H9 (cell line): ENCODE results near the gene KCND2. TPM values are rescaled to one million over a fixed set of nuclear protein-coding genes. Genes with fewer than 3 reads are reported as not detected.

Experiments used
- DNase-seq: peaks from one replicate; pipeline ENCODE4 v3.0.0-alpha.2; 2017
- H2AFZ ChIP-seq: one replicate; pipeline ENCODE4 v1.6.1; 2013; ENCODE audit warnings: mild to moderate bottlenecking, low read length, control low read depth, moderate library complexity
- H2AK5ac ChIP-seq: 2 replicates; pipeline ENCODE4 v1.6.1; 2013; ENCODE audit warnings: low read length, control low read depth, mixed read lengths; ENCODE audit not compliant: insufficient read length
- H2BK120ac ChIP-seq: one replicate; pipeline ENCODE4 v1.6.1; 2013; ENCODE audit warnings: low read depth, mild to moderate bottlenecking, low read length, control low read depth, inconsistent platforms; ENCODE audit not compliant: poor library complexity, severe bottlenecking
- H2BK12ac ChIP-seq: 2 replicates; pipeline ENCODE4 v1.6.1; 2013; ENCODE audit warnings: low read length, control low read depth, mixed read lengths, low read depth; ENCODE audit not compliant: insufficient read length
- H2BK15ac ChIP-seq: 2 replicates; pipeline ENCODE4 v1.6.1; 2013; ENCODE audit warnings: low read depth, low read length, control low read depth
- H2BK20ac ChIP-seq: one replicate; pipeline ENCODE4 v1.6.1; 2013; ENCODE audit warnings: low read depth, mild to moderate bottlenecking, low read length, control low read depth, inconsistent platforms; ENCODE audit not compliant: poor library complexity, severe bottlenecking
- H2BK5ac ChIP-seq: 2 replicates; pipeline ENCODE4 v1.6.1; 2013; ENCODE audit warnings: low read length, control low read depth, mixed read lengths; ENCODE audit not compliant: insufficient read length
- H3K14ac ChIP-seq: 2 replicates; pipeline ENCODE4 v1.6.1; 2013; ENCODE audit warnings: low read length, control low read depth; ENCODE audit not compliant: insufficient read depth
- H3K18ac ChIP-seq: 2 replicates; pipeline ENCODE4 v1.6.1; 2013; ENCODE audit warnings: low read depth, mild to moderate bottlenecking, mixed read lengths, low read length, control low read depth; ENCODE audit not compliant: insufficient read length
- H3K23ac ChIP-seq: 2 replicates; pipeline ENCODE4 v1.6.1; 2013; ENCODE audit warnings: low read length, control low read depth, mixed read lengths, low read depth; ENCODE audit not compliant: insufficient read length
- H3K23me2 ChIP-seq: 2 replicates; pipeline ENCODE4 v1.6.1; 2013; ENCODE audit warnings: low read depth, mild to moderate bottlenecking, mixed read lengths, low read length, control low read depth; ENCODE audit not compliant: insufficient read length, poor library complexity, severe bottlenecking
- H3K27ac ChIP-seq: 2 replicates; pipeline ENCODE4 v1.5.1; 2013; ENCODE audit warnings: low read length, control low read depth, mixed read lengths, low read depth; ENCODE audit not compliant: insufficient read length
- H3K27me3 ChIP-seq: 2 replicates; pipeline ENCODE4 v1.6.1; 2013; ENCODE audit warnings: low read length, control low read depth, inconsistent platforms; ENCODE audit not compliant: insufficient read depth
- H3K4ac ChIP-seq: 2 replicates; pipeline ENCODE4 v1.6.1; 2013; ENCODE audit warnings: low read depth, mild to moderate bottlenecking, control low read depth, inconsistent platforms, low read length, moderate library complexity
- H3K4me1 ChIP-seq: 2 replicates; pipeline ENCODE4 v1.6.1; 2013; ENCODE audit warnings: low read length, control low read depth, inconsistent platforms; ENCODE audit not compliant: insufficient read depth
- H3K4me2 ChIP-seq: 2 replicates; pipeline ENCODE4 v1.6.1; 2013; ENCODE audit warnings: low read length, control low read depth, mixed read lengths; ENCODE audit not compliant: insufficient read length, insufficient read depth
- H3K56ac ChIP-seq: 2 replicates; pipeline ENCODE4 v1.6.1; 2013; ENCODE audit warnings: low read depth, mild to moderate bottlenecking, mixed read lengths, low read length, control low read depth; ENCODE audit not compliant: insufficient read length
- H3K79me1 ChIP-seq: 2 replicates; pipeline ENCODE4 v1.6.1; 2013; ENCODE audit warnings: low read depth, mild to moderate bottlenecking, moderate library complexity, low read length, control low read depth, inconsistent platforms; ENCODE audit not compliant: insufficient read depth, poor library complexity, severe bottlenecking
- H3K79me2 ChIP-seq: 2 replicates; pipeline ENCODE4 v1.6.1; 2013; ENCODE audit warnings: low read length, control low read depth, inconsistent platforms; ENCODE audit not compliant: insufficient read depth
- H3K9ac ChIP-seq: 2 replicates; pipeline ENCODE4 v1.6.1; 2013; ENCODE audit warnings: low read length, control low read depth, mixed read lengths; ENCODE audit not compliant: insufficient read length; ENCODE audit errors: extremely low read depth
- H3K9me3 ChIP-seq: one replicate; pipeline ENCODE4 v1.6.1; 2013; ENCODE audit warnings: low read depth, low read length, inconsistent platforms; ENCODE audit not compliant: control insufficient read depth
- H3T11ph ChIP-seq: one replicate; pipeline ENCODE4 v1.6.1; 2013; ENCODE audit warnings: mild to moderate bottlenecking, low read length, control low read depth, inconsistent platforms
- H4K20me1 ChIP-seq: one replicate; pipeline ENCODE4 v1.6.1; 2013; ENCODE audit not compliant: control insufficient read depth, insufficient read length, insufficient read depth
- H4K5ac ChIP-seq: 2 replicates; pipeline ENCODE4 v1.6.1; 2013; ENCODE audit warnings: low read depth, mild to moderate bottlenecking, mixed read lengths, low read length, control low read depth; ENCODE audit not compliant: insufficient read length
- H4K8ac ChIP-seq: replicated peaks from 2 replicates; pipeline ENCODE4 v1.6.1; 2013; ENCODE audit warnings: low read length, control low read depth, mixed read lengths, low read depth; ENCODE audit not compliant: insufficient read length
- H4K91ac ChIP-seq: 2 replicates; pipeline ENCODE4 v1.6.1; 2013; ENCODE audit warnings: low read depth, mild to moderate bottlenecking, moderate library complexity, mixed read lengths, low read length, control low read depth; ENCODE audit not compliant: insufficient read length
- H3K27ac Mint-ChIP-seq, 3 experiments: 2 replicates in 2 of 3; 3 replicates in 1 of 3; pipeline ENCODE4 v1.8.0; 2020 to 2021; ENCODE audit warnings: mixed read lengths in 3 of 3, mild to moderate bottlenecking in 1 of 3, moderate library complexity in 1 of 3
- H3K27me3 Mint-ChIP-seq: 2 replicates; pipeline ENCODE4 v1.8.0; 2021; ENCODE audit warnings: low read depth, mild to moderate bottlenecking, moderate library complexity, mixed read lengths
- H3K36me3 Mint-ChIP-seq, 3 experiments: 2 replicates in 2 of 3; 3 replicates in 1 of 3; pipeline ENCODE4 v1.8.0; 2020 to 2021; ENCODE audit warnings: low read depth in 3 of 3, mixed read lengths in 3 of 3; ENCODE audit not compliant: insufficient read depth in 1 of 3
- H3K4me1 Mint-ChIP-seq, 2 experiments: 2 replicates each; pipeline ENCODE4 v1.8.0; 2020; ENCODE audit warnings: mixed read lengths in 2 of 2
- H3K4me3 Mint-ChIP-seq, 2 experiments: 2 replicates in 1 of 2; 3 replicates in 1 of 2; pipeline ENCODE4 v1.8.0; 2020 to 2021; ENCODE audit warnings: mild to moderate bottlenecking in 2 of 2, mixed read lengths in 2 of 2, moderate library complexity in 1 of 2
- H3K9me3 Mint-ChIP-seq, 2 experiments: 2 replicates in 1 of 2; 3 replicates in 1 of 2; pipeline ENCODE4 v1.8.0; 2020; ENCODE audit warnings: mild to moderate bottlenecking in 2 of 2, mixed read lengths in 2 of 2, moderate library complexity in 1 of 2
- WGBS: extraction: QIAGEN DNeasy Blood & Tissue Kit; methylation state at CpG from one replicate; pipeline ENCODE4 v1.1.7; 2013; ENCODE audit warnings: missing lambda C conversion rate, low lambda C conversion rate, mixed read lengths; ENCODE audit not compliant: insufficient read length; ENCODE audit errors: extremely low coverage; 5-methylcytosine and 5-hydroxymethylcytosine counted together
- total RNA-seq: library from RNA; stranded (reverse); gene quantifications from 2 replicates; pipeline ENCODE4 v1.2.1, GENCODE V29; 2021
- TF ChIP-seq, protein P1 (sequence below): fragments of 200-600 bp; sonication (generic); conservative IDR thresholded peaks from 3 replicates; pipeline ENCODE4 v1.8.0; 2021; ENCODE audit warnings: antibody characterized with exemption, mild to moderate bottlenecking

The KCND2 gene
- total RNA-seq, 1 experiment from 2014 or later = 6.4 TPM

DNA sequence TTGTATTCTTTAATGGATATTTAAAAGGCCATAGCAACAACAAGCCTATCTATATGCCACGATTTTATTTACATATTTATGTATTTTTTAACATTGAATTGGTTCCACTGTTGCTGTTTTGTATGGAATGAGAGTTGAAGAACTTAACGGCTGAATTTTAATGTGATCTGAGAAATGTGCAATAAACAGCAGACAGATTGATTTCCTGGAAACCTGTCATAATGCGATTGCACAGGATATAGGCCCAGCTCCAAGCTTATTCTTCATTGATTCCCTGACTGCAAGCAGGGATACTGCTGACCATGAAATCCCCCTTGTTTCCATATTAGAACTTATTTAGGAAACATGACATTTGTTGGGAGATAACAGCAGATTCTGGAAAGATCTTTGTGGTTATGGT, 195.6 kb downstream of the KCND2 start:
- no peaks in the 10 kb centered on the region; the same call in 1 of the 2 replicates for H3K27me3 Mint-ChIP-seq
- H3K79me2 ChIP-seq = no peaks in the 10 kb centered on the region
- H3K4me1 ChIP-seq = no peaks in the 10 kb centered on the region
- H2AFZ ChIP-seq = no peak overlapping the region
- no peak overlapping the region for H2AK5ac ChIP-seq
- no peaks in the 10 kb centered on the region for H3K9me3 ChIP-seq
- H3K4ac ChIP-seq = no peak overlapping the region
- H4K5ac ChIP-seq = no peak overlapping the region
- no peak overlapping the region for H3K18ac ChIP-seq
- H3K27me3 ChIP-seq = no peaks in the 10 kb centered on the region
- no peak overlapping the region for H3K14ac ChIP-seq
- peaks cover 4 to 9% of the 10 kb centered on the region in 2 experiments; a peak in 2 of 4 replicates for H3K4me1 Mint-ChIP-seq
- no peaks in the 10 kb centered on the region for H3K23me2 ChIP-seq
- H3K9me3 Mint-ChIP-seq = no peaks in the 10 kb centered on the region
- no peaks in the 10 kb centered on the region for H3K79me1 ChIP-seq
- H3T11ph ChIP-seq = no peak overlapping the region
- H2BK5ac ChIP-seq = no peak overlapping the region
- H4K8ac ChIP-seq = no peak overlapping the region
- no peak overlapping the region for H3K4me3 Mint-ChIP-seq
- no peak overlapping the region for H2BK15ac ChIP-seq
- no peaks in the 10 kb centered on the region for H4K20me1 ChIP-seq
- H3K4me2 ChIP-seq = no peak overlapping the region
- H3K56ac ChIP-seq = no peak overlapping the region
- H2BK20ac ChIP-seq = no peak overlapping the region
- H3K23ac ChIP-seq = no peak overlapping the region
- H2BK12ac ChIP-seq = no peak overlapping the region
- H3K27ac ChIP-seq = no peak overlapping the region
- H2BK120ac ChIP-seq = no peak overlapping the region
- DNase-seq = no peak
- no CpG with 5 or more reads among the region's 3 CpGs for WGBS
- no peak overlapping the region for H4K91ac ChIP-seq
- peaks cover 0 to 2% (median 0%) of the 10 kb centered on the region in 3 experiments; a peak in 3 of 7 replicates for H3K36me3 Mint-ChIP-seq
- H3K9ac ChIP-seq = no peak overlapping the region
- no peak overlapping the region for H3K27ac Mint-ChIP-seq
- TF ChIP-seq, protein P1, sequence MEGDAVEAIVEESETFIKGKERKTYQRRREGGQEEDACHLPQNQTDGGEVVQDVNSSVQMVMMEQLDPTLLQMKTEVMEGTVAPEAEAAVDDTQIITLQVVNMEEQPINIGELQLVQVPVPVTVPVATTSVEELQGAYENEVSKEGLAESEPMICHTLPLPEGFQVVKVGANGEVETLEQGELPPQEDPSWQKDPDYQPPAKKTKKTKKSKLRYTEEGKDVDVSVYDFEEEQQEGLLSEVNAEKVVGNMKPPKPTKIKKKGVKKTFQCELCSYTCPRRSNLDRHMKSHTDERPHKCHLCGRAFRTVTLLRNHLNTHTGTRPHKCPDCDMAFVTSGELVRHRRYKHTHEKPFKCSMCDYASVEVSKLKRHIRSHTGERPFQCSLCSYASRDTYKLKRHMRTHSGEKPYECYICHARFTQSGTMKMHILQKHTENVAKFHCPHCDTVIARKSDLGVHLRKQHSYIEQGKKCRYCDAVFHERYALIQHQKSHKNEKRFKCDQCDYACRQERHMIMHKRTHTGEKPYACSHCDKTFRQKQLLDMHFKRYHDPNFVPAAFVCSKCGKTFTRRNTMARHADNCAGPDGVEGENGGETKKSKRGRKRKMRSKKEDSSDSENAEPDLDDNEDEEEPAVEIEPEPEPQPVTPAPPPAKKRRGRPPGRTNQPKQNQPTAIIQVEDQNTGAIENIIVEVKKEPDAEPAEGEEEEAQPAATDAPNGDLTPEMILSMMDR = no peak
